Activated naive CD4-positive, alpha-beta T cell treated with anti-CD3 and anti-CD28 coated beads, Interleukin-2, amount 10 ng/mL, durations not matched to agents 7 days and 5 days (primary cell): Measurements from ENCODE around the gene ALS2CL.
A peak's percentile ranks its signal among the peaks of the same experiment; 100 is the strongest.

Experiments used
- CTCF ChIA-PET: fragments of 350-600 bp; sonication (Branson Sonifier 250); formaldehyde crosslinking; loops from one replicate; lab custom pipeline; 2021; ENCODE audit warnings: antibody characterized with exemption; lab: Charles Lee
- DNase-seq: peaks from one replicate; pipeline ENCODE4 v3.0.0-alpha.2; 2020
- H3K27ac Mint-ChIP-seq: one replicate; pipeline ENCODE4 v1.8.0; 2021; ENCODE audit warnings: mild to moderate bottlenecking, moderate library complexity, mixed read lengths
- H3K27me3 Mint-ChIP-seq: one replicate; pipeline ENCODE4 v1.8.0; 2021; ENCODE audit warnings: mild to moderate bottlenecking, mixed read lengths
- H3K36me3 Mint-ChIP-seq: one replicate; pipeline ENCODE4 v1.8.0; 2021; ENCODE audit warnings: mixed read lengths
- H3K4me1 Mint-ChIP-seq: one replicate; pipeline ENCODE4 v1.8.0; 2021; ENCODE audit warnings: mixed read lengths
- H3K4me3 Mint-ChIP-seq: one replicate; pipeline ENCODE4 v1.8.0; 2021; ENCODE audit warnings: mild to moderate bottlenecking, moderate library complexity, mixed read lengths
- H3K9me3 Mint-ChIP-seq: one replicate; pipeline ENCODE4 v1.8.0; 2021; ENCODE audit warnings: mixed read lengths

The ALS2CL gene

DNA sequence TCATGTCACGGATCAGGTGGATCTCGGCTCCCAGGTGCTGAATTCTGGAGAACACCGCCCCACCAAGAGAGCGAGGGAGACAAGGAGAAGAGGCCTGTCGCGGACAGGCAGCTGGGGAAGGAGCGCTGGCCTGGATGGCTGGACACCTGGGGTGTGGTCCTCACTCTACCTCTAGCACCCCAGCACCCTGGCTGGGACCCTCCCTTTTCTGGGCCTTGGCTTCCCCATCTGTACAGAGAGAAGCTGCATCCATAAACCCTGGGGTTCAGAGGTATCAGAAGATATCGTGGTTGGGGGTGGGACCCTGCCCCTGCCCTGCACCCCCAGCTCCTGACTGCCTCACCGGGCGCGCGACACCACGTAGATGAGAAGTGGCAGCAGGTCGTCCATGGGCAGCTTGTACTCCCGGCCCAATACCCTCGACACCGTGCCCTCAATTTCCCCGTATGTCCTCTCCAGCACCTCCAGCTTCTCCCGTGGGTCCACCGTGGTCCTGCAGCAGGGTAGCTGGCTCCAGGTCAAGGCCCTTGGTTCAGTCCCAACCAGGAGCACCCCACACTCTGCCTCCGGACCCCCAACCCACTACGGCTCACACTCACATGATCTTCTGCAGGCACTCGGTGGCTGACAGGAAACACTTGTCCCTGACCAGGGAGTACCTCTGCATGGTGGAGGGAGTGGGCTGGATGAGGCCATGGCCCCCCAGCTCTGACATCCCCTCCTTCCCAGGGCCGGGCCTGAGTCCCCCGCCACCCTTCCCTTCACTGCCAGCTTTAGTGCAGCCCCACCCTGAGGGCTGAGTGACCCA, 21.7 kb downstream of the ALS2CL start:
- DNase-seq: peak; percentile 16
- CTCF ChIA-PET: interaction anchor here (1.9 kb wide), 1 partner anchor 183 kb away, joined by 4 read pairs; no protein-coding TSS in a partner anchor
- no peak overlapping the region for H3K4me3 Mint-ChIP-seq
- no peak overlapping the region for H3K27ac Mint-ChIP-seq
- H3K36me3 Mint-ChIP-seq: peaks cover 4% of the 10 kb centered on the region
- H3K4me1 Mint-ChIP-seq: no peaks in the 10 kb centered on the region
- no peaks in the 10 kb centered on the region for H3K27me3 Mint-ChIP-seq
- no peaks in the 10 kb centered on the region for H3K9me3 Mint-ChIP-seq

DNA sequence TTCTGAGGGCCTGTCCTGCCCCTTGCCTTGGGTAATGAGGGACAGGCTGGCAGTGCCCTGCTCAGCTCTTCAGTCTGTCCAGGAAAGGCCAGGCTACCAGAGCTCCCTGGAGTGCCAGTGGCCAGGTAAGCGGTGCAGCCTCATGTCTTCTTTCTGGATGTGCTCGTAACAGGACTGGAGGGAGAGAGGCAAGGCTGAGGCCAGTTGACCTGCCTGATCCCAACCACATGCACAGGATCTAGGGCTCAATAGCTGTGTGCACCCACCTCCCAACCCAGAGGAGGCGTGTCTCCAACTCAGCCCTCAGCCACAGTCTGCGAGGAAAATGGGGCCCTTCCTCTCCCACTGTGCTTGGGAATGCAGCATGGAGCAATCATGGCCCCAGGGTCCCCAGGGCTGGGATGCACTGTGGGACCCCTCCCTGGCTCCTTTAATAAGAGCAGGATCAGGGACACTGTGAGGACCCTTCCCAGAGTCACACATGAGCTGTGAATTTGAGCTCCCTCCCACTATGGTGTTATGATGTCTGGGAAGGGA, 22.5 kb downstream of the ALS2CL start:
- Mint-ChIP-seq H3K36me3 (peaks cover 4% of the 10 kb centered on the region), H3K27ac (no peak overlapping the region), H3K4me3 (no peak overlapping the region), H3K4me1 (no peaks in the 10 kb centered on the region), H3K9me3 (no peaks in the 10 kb centered on the region), H3K27me3 (no peaks in the 10 kb centered on the region)
- CTCF ChIA-PET: interaction anchor here (1.4 to 1.9 kb wide), 2 partner anchors 13 to 182 kb away, joined by 3 to 4 read pairs; no protein-coding TSS in a partner anchor
- peak; percentile 6 for DNase-seq

DNA sequence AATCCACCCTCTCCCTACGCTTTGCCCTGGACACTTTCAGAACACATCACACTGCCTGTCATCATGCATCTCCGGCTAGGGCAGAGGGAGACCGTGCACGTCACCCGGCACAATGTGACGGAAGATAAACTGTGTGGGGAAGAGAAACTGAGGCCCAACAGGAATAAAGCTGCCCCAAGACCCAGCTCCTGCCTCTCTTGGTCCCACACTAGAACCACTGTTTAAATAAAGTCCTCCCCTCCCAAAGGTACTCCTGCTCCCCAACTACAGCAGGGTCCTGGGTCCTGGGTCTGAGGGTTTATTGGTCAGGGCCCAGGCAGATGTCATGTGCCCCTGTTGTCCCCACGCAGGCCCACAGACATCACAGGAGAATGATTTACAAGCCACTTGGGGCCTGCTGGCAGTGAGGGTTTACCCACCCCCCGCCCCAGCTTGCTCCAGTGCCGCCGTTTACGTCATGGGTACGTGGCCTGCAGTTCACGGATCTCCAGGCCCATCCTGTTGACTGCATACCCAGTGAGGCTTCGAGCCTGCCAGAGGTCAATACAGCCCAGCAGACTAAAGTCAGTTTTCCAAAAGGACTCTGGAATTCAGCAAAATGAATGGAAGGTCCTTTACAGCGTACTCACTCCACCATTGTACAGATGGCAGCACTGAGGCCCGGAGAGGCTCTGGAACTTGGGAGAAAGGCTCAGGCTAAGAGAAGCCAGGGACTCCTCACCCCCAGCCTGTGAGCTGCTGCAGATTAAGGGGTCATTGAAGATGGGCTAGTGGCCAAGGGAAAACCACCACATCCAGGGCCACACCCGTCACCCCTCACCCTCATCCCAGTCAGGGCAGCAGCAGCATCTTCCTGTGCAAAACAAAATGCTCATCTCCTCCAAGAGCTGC, 23.2 kb downstream of the ALS2CL start:
- no peak overlapping the region for H3K4me3 Mint-ChIP-seq
- CTCF ChIA-PET: interaction anchor here (1.4 to 1.9 kb wide), 2 partner anchors 14 to 182 kb away, joined by 3 to 4 read pairs; no protein-coding TSS in a partner anchor
- no peaks in the 10 kb centered on the region for H3K4me1 Mint-ChIP-seq
- no peak overlapping the region for H3K27ac Mint-ChIP-seq
- no peaks in the 10 kb centered on the region for H3K27me3 Mint-ChIP-seq
- H3K36me3 Mint-ChIP-seq: peaks cover 4% of the 10 kb centered on the region
- H3K9me3 Mint-ChIP-seq: no peaks in the 10 kb centered on the region
- DNase-seq: peak; percentile 11

DNA sequence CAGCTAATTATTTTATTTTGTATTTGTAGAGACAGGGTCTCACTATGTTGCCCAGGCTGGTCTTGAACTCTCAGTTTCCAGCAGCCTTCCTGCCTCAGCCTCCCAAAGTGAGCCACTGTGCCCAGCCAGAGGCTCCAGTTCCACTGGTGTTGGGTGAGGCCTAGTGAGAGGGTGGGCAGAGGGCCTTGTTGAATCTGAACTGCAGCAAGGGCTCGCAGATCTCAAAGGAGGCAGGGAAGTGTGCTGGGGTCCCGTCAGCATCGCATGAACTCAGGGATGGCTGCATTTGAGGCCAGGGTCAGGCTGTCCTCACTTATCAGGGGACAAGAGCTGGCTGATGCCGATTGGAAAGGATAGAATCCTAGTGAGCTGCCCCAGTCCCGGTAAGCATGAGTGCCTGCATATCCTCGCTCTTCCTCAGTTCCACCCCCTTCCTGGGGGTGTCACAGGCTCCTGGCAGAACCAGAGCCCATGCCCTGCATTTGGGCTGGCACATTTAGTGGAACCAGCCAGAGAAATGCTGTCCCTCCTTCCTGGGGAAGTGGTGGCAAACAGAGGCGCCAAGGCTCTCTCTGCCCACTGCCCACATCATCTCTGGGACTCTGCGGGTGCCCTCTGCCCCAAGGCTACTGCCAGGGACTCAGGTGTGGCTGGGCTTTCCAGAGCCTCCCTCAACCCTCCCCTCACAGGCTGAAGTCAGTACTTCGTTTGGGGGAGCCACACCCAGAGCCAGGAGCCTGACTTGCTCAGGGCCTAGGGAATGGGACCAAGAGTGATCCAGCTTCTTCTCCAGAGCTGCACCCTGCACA, 24.1 kb downstream of the ALS2CL start:
- Mint-ChIP-seq H3K27me3 (no peaks in the 10 kb centered on the region), H3K9me3 (no peaks in the 10 kb centered on the region), H3K4me3 (no peak overlapping the region), H3K27ac (no peak overlapping the region), H3K4me1 (no peaks in the 10 kb centered on the region), H3K36me3 (peaks cover 3% of the 10 kb centered on the region)
- CTCF ChIA-PET: interaction anchor here (0.6 kb wide), 1 partner anchor 696 kb away, joined by 3 read pairs; no protein-coding TSS in a partner anchor
- DNase-seq: peak; percentile 19

DNA sequence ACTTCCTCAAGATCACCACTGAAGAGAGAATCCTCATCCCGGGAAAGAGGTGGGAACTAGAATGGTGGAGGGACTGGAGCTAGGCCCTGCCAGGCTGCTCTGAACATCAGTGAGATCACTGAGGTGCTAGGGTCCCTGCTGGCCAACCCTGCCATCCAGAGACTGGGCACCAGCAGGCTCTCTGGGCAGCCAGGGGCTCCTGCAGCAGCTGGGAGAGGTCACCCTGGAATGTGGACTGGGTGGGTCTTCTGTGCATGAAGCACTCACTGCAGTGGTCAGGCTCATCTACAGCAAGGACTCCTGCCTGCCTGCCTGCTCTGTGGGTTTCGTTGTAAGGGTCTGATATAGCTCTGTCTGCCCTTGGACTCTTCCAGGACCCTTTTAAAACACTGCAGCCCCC, 24.9 kb downstream of the ALS2CL start:
- H3K4me3 Mint-ChIP-seq: no peak overlapping the region
- H3K9me3 Mint-ChIP-seq: no peaks in the 10 kb centered on the region
- no peak overlapping the region for H3K27ac Mint-ChIP-seq
- DNase-seq: no peak
- CTCF ChIA-PET: interaction anchor here (0.6 kb wide), 1 partner anchor 697 kb away, joined by 3 read pairs; no protein-coding TSS in a partner anchor
- no peaks in the 10 kb centered on the region for H3K27me3 Mint-ChIP-seq
- H3K4me1 Mint-ChIP-seq: no peaks in the 10 kb centered on the region
- no peaks in the 10 kb centered on the region for H3K36me3 Mint-ChIP-seq

DNA sequence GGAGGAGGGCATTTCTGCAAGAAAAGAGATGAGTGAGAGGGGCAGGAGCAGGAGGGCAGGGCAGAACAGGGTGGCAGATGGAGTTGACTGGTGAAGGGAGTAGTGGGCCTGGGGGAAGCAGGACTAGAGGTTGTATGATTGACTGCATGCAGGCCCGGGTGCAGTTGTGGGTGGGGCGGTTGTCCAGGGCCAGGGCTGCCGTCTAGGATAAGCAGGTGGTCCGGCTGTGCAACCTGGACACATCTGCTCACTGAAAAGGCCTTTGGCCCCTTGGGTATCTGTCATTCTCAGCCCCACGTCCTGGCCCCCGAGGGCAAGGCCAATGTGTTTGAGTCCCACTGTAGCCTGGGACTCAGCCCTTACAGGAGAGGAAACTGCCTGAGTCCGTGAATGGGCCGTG, 25.4 kb downstream of the ALS2CL start:
- H3K27ac Mint-ChIP-seq: no peak overlapping the region
- no peaks in the 10 kb centered on the region for H3K9me3 Mint-ChIP-seq
- no peak for DNase-seq
- H3K4me1 Mint-ChIP-seq: no peaks in the 10 kb centered on the region
- CTCF ChIA-PET: no interaction called here
- H3K4me3 Mint-ChIP-seq: no peak overlapping the region
- H3K36me3 Mint-ChIP-seq: no peaks in the 10 kb centered on the region
- H3K27me3 Mint-ChIP-seq: no peaks in the 10 kb centered on the region

DNA sequence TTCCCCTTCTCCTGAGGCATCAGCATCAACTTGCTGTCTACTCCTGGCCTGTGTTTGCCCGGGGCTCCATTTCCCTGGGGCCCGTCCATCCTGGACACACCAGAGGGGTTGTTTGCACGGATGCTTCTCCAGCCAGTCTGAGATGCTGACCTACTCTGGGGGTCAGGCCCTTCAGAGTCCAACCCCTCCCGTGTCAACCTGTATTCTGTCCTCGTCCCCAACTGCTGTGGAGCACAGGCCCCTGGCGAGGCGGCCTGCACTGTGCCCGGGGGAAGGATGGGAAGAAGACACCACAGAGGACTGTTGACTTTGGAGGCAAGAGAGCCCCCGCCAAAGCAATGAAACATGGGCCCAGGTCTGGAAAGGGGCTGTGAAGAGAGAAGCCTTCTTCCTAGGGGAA, 25.8 kb downstream of the ALS2CL start:
- Mint-ChIP-seq H3K27me3 (peaks cover 1% of the 10 kb centered on the region), H3K9me3 (no peaks in the 10 kb centered on the region), H3K36me3 (no peaks in the 10 kb centered on the region), H3K4me1 (no peaks in the 10 kb centered on the region), H3K4me3 (no peak overlapping the region), H3K27ac (no peak overlapping the region)
- no peak for DNase-seq
- CTCF ChIA-PET: no interaction called here

DNA sequence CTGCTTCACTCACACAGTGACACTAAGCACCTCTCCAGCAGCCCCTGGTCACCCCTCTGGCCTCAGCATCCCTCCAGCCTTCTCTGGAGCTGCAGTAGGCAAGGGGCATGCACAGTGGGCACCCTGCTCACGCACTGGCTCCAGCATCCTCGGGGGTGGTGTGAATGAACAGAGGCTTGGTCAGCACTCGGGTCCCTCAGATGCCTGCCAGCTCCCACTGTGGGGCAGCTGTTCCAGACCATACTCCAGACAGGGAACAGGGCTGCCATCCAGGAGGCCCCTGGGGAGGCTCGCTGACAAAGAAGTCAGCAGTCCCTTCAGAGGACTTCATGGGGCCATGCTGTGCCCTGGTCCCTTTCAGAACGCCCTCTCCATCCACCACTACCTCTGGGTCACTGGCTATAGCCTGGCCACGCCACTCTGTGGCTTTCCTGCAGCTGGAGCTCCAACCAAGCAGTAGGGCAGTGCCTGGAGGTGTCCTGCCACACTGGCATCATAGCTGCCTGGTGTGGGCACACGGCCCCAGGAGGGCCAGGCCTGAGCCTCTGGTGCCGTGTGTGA, 26.3 kb downstream of the ALS2CL start:
- Mint-ChIP-seq H3K27ac (no peak overlapping the region), H3K36me3 (no peaks in the 10 kb centered on the region), H3K27me3 (peaks cover 7% of the 10 kb centered on the region), H3K9me3 (no peaks in the 10 kb centered on the region), H3K4me1 (no peaks in the 10 kb centered on the region), H3K4me3 (no peak overlapping the region)
- CTCF ChIA-PET: interaction anchor here (0.5 kb wide), 1 partner anchor 95 kb away, joined by 3 read pairs; no protein-coding TSS in a partner anchor
- no peak for DNase-seq

DNA sequence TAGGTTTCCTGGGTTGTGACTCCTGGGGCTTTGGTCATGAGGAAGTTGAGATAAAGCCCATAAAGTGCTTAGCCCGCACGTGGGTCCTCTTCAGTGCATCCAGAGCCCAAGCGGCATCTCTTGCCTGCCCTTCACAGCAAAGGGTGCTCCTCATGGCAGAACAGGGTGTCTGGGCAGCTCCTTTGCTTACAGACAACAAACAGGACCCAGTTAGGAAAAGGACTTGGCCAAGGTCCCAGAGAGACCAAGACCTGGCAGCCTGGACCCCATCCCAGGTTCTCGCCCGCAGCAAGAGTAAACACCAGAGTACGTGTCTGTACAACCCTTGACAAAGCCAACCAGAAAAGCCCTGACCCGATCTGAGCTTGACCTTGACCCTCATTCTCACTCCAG, 27.0 kb downstream of the ALS2CL start:
- Mint-ChIP-seq H3K36me3 (no peaks in the 10 kb centered on the region), H3K4me1 (no peaks in the 10 kb centered on the region), H3K4me3 (no peak overlapping the region), H3K9me3 (no peaks in the 10 kb centered on the region), H3K27ac (no peak overlapping the region), H3K27me3 (peaks cover 13% of the 10 kb centered on the region)
- CTCF ChIA-PET: interaction anchor here (0.5 kb wide), 1 partner anchor 94 kb away, joined by 3 read pairs; no protein-coding TSS in a partner anchor
- DNase-seq: no peak

DNA sequence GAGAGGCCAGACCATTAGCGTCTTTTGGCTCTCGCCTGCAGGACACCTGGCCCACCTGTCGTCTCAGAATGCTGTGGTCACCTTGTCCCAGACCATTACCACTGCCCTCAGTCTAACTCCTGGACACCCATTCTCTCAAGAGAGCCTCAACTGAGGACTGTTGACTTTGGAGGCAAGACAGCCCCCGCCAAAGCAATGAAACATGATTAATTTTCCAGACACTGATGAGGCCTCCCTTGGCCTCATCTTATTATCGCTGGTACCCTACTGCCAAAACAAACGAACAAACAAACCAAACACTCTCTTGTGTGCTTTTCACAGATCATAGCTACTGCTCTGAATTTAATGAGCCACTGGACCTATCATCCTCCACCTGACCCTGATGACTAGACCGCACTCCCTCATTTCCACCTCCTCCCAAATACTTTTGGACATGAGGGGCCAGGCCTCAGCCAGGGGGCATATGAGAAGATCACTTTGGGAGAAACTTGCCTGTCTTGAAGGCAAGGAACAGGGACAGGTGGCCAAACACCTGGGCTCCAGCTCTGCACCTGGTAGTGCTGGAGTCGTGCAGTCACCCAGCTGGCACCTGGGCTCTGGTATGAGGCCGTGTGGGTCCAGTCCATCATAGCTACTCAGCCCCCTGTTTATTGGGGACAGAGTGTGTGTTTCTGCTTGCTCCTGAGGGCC, 27.6 kb downstream of the ALS2CL start:
- H3K4me1 Mint-ChIP-seq: no peaks in the 10 kb centered on the region
- no peaks in the 10 kb centered on the region for H3K9me3 Mint-ChIP-seq
- DNase-seq: no peak
- H3K27ac Mint-ChIP-seq: no peak overlapping the region
- no peak overlapping the region for H3K4me3 Mint-ChIP-seq
- H3K36me3 Mint-ChIP-seq: no peaks in the 10 kb centered on the region
- CTCF ChIA-PET: no interaction called here
- H3K27me3 Mint-ChIP-seq: peaks cover 19% of the 10 kb centered on the region

DNA sequence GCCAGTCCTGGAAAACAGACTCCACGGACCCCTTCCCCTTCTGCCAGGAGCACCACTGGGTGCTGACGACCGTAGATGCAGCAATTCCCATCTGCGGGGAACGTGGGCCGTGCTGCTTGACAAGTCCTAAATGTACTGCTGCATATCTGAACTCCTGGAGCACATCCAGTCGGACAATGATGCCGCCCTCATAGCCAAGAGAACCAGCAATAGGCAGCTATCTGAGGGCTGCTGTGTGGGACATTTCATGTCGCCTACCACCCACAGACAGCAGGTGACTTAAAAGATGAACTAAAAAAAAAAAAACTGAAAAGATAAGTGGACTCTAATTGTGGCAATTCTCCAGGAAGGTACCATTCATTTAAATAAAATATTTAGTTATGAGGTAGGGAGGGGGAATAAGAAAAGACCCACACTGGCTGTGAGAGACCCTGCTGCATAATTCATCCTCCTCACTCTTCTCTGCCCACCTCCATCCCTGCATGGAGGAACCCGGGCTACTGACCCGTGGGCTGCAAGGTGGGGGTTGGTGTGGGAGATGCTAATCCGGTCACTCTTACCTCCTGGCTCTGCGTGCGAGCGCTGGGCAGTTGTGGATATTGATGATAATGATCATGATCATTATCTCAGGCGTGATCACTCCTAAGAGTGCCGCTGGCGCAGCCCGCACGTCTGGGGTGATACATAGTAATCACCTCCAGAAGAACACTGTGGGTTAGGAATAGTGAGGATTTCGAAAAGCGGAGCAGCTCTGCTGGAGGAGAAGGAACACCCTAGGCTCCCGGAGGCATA, 28.3 kb downstream of the ALS2CL start:
- CTCF ChIA-PET: interaction anchor here (1.1 to 1.4 kb wide), 2 partner anchors 8 to 176 kb away, joined by 3 to 5 read pairs; no protein-coding TSS in a partner anchor
- DNase-seq: no peak

More for the DNA sequence above, 28.3 kb downstream of the ALS2CL start:
- no peak overlapping the region for H3K27ac Mint-ChIP-seq
- H3K36me3 Mint-ChIP-seq: no peaks in the 10 kb centered on the region
- H3K4me1 Mint-ChIP-seq: no peaks in the 10 kb centered on the region
- H3K9me3 Mint-ChIP-seq: no peaks in the 10 kb centered on the region
- H3K4me3 Mint-ChIP-seq: no peak overlapping the region
- peaks cover 26% of the 10 kb centered on the region for H3K27me3 Mint-ChIP-seq
